Measurements from ENCODE around the gene SCFD2.

Gene SCFD2

DNA sequence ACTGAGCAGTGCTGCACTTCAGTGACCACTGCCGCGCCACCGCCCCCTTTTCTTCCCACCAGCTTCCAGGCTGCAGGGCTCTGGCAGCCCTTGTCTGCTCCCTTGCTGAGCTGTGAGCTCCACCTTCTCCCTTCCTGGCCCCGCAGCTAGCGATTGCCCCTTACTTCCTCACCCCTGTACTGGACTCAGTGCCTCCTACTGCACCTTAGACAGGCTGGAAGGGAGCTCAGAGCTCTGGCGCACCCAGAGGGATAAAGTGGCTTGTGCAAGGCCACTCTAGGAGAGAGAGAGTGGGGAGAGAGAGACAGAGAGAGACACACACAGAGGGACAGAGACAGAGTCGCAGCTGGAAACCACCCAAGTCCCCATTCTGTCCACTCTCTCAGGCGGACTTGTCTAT lies 497.7 kb downstream of the SCFD2 start:
- TF ChIP-seq, protein P1, sequence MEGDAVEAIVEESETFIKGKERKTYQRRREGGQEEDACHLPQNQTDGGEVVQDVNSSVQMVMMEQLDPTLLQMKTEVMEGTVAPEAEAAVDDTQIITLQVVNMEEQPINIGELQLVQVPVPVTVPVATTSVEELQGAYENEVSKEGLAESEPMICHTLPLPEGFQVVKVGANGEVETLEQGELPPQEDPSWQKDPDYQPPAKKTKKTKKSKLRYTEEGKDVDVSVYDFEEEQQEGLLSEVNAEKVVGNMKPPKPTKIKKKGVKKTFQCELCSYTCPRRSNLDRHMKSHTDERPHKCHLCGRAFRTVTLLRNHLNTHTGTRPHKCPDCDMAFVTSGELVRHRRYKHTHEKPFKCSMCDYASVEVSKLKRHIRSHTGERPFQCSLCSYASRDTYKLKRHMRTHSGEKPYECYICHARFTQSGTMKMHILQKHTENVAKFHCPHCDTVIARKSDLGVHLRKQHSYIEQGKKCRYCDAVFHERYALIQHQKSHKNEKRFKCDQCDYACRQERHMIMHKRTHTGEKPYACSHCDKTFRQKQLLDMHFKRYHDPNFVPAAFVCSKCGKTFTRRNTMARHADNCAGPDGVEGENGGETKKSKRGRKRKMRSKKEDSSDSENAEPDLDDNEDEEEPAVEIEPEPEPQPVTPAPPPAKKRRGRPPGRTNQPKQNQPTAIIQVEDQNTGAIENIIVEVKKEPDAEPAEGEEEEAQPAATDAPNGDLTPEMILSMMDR (conservative IDR thresholded peaks at IDR 0.05; ENCODE audit: control insufficient read depth, insufficient read depth, low read depth, low read length), result no peak
- no peak for DNase-seq (ENCODE audit: low read depth)
- no peak overlapping the region for H3K4me3 ChIP-seq (ENCODE audit: control insufficient read depth, low read depth, low read length)

DNA sequence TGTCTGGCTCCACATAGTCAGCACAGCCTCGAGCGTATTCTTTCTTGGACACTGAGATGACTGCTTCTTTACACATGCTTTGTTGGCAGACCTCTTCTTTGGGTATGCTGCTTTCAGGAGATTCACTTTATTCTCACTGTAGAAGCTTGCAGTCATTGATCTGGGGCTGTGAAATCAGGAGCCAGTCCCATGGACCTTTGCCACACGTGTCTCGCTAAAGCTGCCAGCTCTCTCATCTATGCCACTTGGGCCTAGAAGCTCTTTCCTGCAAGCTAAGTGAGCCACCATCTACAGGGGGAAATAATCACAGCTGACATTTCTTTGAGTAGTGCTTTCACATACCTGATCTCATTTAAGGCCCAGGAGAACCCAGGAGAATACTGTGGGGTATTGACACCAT lies 498.7 kb downstream of the SCFD2 start:
- no peak overlapping the region for H3K4me3 ChIP-seq (ENCODE audit: control insufficient read depth, low read depth, low read length)
- TF ChIP-seq, protein P1 (conservative IDR thresholded peaks at IDR 0.05; ENCODE audit: control insufficient read depth, insufficient read depth, low read depth, low read length), result no peak
- DNase-seq (ENCODE audit: low read depth), result no peak

DNA sequence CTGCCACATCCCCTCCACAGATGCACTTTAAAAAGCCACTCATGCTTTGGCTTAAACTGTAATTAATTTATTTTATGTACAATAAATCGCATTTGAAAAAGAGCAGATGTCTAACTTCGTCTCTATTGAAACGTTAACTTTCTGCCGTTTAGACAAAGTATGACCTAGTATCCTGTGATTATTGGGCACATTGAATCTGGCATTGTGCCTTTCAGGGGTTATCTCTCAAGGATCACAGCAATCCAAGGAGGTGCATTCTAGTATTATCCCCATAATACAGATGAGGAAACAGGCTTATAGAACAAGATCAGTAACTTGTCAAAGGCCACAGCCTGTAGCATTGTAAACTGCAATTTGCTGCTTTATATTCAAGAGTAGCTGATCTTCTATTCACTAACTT lies 499.1 kb downstream of the SCFD2 start:
- no peak for DNase-seq (ENCODE audit: low read depth)
- no peak overlapping the region for H3K4me3 ChIP-seq (ENCODE audit: control insufficient read depth, low read depth, low read length)
- TF ChIP-seq, protein P1 (conservative IDR thresholded peaks at IDR 0.05; ENCODE audit: control insufficient read depth, insufficient read depth, low read depth, low read length), result no peak

DNA sequence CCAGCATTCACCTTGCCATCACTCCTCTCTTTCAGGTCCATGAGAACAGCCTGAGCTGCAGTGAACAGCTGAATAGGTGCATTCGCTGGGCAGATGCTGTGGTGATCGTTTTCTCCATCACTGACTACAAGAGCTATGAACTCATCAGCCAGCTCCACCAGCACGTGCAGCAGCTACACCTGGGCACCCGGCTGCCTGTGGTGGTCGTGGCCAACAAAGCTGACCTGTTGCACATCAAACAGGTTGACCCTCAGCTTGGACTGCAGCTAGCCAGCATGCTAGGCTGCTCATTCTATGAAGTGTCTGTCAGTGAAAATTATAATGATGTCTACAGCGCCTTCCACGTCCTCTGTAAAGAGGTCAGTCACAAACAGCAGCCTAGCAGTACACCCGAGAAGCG lies 500.6 kb downstream of the SCFD2 start:
- no peak for DNase-seq (ENCODE audit: low read depth)
- TF ChIP-seq, protein P1 (conservative IDR thresholded peaks at IDR 0.05; ENCODE audit: control insufficient read depth, insufficient read depth, low read depth, low read length), result no peak
- H3K4me3 ChIP-seq (ENCODE audit: control insufficient read depth, low read depth, low read length), result no peak overlapping the region

DNA sequence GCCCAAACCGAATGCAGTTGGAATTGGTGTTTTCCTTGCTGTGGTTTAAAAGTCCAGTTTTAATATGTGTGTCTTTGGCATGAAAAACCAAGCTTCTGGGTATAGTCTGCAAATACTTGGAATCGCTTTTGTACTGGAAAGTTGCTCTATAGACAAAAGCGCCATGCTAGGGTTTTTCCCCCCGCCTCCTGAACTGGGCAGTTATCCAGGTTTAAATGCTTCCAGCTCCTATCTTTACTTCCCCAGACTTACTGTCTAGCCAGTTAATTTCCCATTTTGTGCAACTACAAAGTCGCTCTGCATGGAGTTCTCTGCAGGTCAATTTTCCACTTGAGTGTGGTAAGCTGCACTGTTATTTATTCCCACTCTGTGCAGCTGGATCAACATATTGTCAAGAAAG lies 501.1 kb downstream of the SCFD2 start:
- H3K4me3 ChIP-seq (ENCODE audit: control insufficient read depth, low read depth, low read length), result no peak overlapping the region
- TF ChIP-seq, protein P1 (conservative IDR thresholded peaks at IDR 0.05; ENCODE audit: control insufficient read depth, insufficient read depth, low read depth, low read length), result no peak
- no peak for DNase-seq (ENCODE audit: low read depth)

DNA sequence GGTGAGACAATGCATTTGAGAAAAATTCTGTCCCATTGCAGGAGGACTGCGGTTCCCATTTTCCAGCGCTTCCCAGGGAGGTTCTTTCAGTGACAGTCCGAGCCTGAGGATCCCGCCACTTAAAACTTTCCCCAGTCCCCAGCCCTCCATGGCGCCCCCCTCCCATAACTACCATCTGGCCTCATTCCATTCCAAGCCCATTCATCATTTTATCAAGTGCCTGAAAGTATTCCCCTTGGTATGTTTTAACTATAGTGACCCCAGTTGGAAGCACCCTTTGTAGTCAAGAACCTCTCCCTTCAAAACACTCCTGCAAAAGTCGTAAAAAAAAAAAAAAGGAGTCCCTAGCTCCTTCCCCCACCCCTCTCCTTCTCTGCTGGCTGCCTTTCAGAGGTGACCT lies 502.5 kb downstream of the SCFD2 start:
- no peak for DNase-seq (ENCODE audit: low read depth)
- no peak overlapping the region for H3K4me3 ChIP-seq (ENCODE audit: control insufficient read depth, low read depth, low read length)
- TF ChIP-seq, protein P1 (conservative IDR thresholded peaks at IDR 0.05; ENCODE audit: control insufficient read depth, insufficient read depth, low read depth, low read length), result no peak

DNA sequence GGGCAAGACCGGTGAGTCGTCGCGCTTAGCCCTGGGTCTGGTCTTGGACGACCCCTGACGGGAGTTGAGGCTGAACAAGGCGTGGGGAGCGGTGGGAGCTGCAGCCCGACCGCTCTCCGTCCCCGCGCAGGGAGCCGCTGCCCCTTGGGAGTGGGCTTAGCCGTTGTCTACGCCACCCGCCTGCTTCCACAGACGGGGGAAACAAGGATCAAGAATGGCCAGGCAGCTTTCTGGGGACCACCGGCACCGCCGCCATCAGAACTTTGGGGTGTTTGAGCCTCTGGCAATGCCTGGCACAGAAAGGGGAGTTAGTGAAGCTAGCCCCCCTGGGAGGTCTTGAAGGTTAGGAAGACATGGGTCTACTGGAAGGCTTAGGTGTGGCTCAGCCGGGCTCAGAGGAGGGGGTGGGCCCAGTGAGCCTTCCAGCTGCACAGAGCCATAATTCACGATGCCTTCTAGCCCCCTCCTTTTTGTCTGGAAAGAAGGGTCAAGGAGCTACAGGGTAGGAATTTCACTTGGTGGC lies 503.2 kb downstream of the SCFD2 start:
- H3K4me3 ChIP-seq (ENCODE audit: control insufficient read depth, low read depth, low read length), result peak overlapping the region; percentile 45
- DNase-seq (ENCODE audit: low read depth), result no peak
- TF ChIP-seq, protein P1 (conservative IDR thresholded peaks at IDR 0.05; ENCODE audit: control insufficient read depth, insufficient read depth, low read depth, low read length), result no peak

All from fibroblast of mammary gland (primary cell).